Loucy (cell line): ENCODE results near the gene IGF2BP2.

ENCODE experiments used
- EZH2phosphoT487 ChIP-seq: fragments of 200-600 bp; IDR thresholded peaks from 2 replicates; pipeline ENCODE4 v1.6.1; 2018; ENCODE audit warnings: antibody characterized with exemption, mild to moderate bottlenecking, moderate library complexity, borderline replicate concordance
- TF ChIP-seq, protein P1 (sequence below): fragments of 200-600 bp; sonication (generic); conservative IDR thresholded peaks from 2 replicates; pipeline ENCODE4 v1.5.1; 2014; ENCODE audit warnings: mild to moderate bottlenecking, antibody characterized with exemption, low read length

DNA sequence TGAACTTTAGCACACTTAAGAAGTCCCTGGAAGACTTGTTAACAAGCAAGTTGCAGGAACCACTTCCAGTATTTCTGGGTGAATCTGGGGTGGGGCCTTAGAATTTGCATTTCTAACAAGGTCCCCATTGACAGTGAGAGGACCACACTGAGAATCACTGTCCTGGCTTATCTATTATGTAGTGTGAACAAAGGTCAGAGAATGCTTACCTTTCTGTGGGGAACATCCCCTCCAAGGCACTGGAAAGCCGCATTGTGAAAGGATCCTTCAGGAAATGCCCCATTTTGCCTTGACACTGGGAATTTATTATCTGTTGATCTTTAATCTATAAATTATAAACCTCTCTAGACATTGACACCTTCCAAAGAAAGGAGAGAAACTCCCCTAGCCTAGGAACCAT lies 74.8 kb downstream of the IGF2BP2 start:
- TF ChIP-seq, protein P1, sequence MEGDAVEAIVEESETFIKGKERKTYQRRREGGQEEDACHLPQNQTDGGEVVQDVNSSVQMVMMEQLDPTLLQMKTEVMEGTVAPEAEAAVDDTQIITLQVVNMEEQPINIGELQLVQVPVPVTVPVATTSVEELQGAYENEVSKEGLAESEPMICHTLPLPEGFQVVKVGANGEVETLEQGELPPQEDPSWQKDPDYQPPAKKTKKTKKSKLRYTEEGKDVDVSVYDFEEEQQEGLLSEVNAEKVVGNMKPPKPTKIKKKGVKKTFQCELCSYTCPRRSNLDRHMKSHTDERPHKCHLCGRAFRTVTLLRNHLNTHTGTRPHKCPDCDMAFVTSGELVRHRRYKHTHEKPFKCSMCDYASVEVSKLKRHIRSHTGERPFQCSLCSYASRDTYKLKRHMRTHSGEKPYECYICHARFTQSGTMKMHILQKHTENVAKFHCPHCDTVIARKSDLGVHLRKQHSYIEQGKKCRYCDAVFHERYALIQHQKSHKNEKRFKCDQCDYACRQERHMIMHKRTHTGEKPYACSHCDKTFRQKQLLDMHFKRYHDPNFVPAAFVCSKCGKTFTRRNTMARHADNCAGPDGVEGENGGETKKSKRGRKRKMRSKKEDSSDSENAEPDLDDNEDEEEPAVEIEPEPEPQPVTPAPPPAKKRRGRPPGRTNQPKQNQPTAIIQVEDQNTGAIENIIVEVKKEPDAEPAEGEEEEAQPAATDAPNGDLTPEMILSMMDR = no peak
- TF ChIP-seq EZH2phosphoT487 = no peak
